H9 (cell line): Measurements from ENCODE around the gene INTS7. TPM values are rescaled to one million over a fixed set of nuclear protein-coding genes. Genes with fewer than 3 reads are reported as not detected.

Source experiments
- DNase-seq: peaks from one replicate; pipeline ENCODE4 v3.0.0-alpha.2; 2017
- H2AFZ ChIP-seq: one replicate; pipeline ENCODE4 v1.6.1; 2013; ENCODE audit warnings: mild to moderate bottlenecking, low read length, control low read depth, moderate library complexity
- H2AK5ac ChIP-seq: 2 replicates; pipeline ENCODE4 v1.6.1; 2013; ENCODE audit warnings: low read length, control low read depth, mixed read lengths; ENCODE audit not compliant: insufficient read length
- H2BK120ac ChIP-seq: one replicate; pipeline ENCODE4 v1.6.1; 2013; ENCODE audit warnings: low read depth, mild to moderate bottlenecking, low read length, control low read depth, inconsistent platforms; ENCODE audit not compliant: poor library complexity, severe bottlenecking
- H2BK12ac ChIP-seq: 2 replicates; pipeline ENCODE4 v1.6.1; 2013; ENCODE audit warnings: low read length, control low read depth, mixed read lengths, low read depth; ENCODE audit not compliant: insufficient read length
- H2BK15ac ChIP-seq: 2 replicates; pipeline ENCODE4 v1.6.1; 2013; ENCODE audit warnings: low read depth, low read length, control low read depth
- H2BK20ac ChIP-seq: one replicate; pipeline ENCODE4 v1.6.1; 2013; ENCODE audit warnings: low read depth, mild to moderate bottlenecking, low read length, control low read depth, inconsistent platforms; ENCODE audit not compliant: poor library complexity, severe bottlenecking
- H2BK5ac ChIP-seq: 2 replicates; pipeline ENCODE4 v1.6.1; 2013; ENCODE audit warnings: low read length, control low read depth, mixed read lengths; ENCODE audit not compliant: insufficient read length
- H3K14ac ChIP-seq: 2 replicates; pipeline ENCODE4 v1.6.1; 2013; ENCODE audit warnings: low read length, control low read depth; ENCODE audit not compliant: insufficient read depth
- H3K18ac ChIP-seq: 2 replicates; pipeline ENCODE4 v1.6.1; 2013; ENCODE audit warnings: low read depth, mild to moderate bottlenecking, mixed read lengths, low read length, control low read depth; ENCODE audit not compliant: insufficient read length
- H3K23ac ChIP-seq: 2 replicates; pipeline ENCODE4 v1.6.1; 2013; ENCODE audit warnings: low read length, control low read depth, mixed read lengths, low read depth; ENCODE audit not compliant: insufficient read length
- H3K23me2 ChIP-seq: 2 replicates; pipeline ENCODE4 v1.6.1; 2013; ENCODE audit warnings: low read depth, mild to moderate bottlenecking, mixed read lengths, low read length, control low read depth; ENCODE audit not compliant: insufficient read length, poor library complexity, severe bottlenecking
- H3K27ac ChIP-seq: 2 replicates; pipeline ENCODE4 v1.5.1; 2013; ENCODE audit warnings: low read length, control low read depth, mixed read lengths, low read depth; ENCODE audit not compliant: insufficient read length
- H3K27me3 ChIP-seq: 2 replicates; pipeline ENCODE4 v1.6.1; 2013; ENCODE audit warnings: low read length, control low read depth, inconsistent platforms; ENCODE audit not compliant: insufficient read depth
- H3K4ac ChIP-seq: 2 replicates; pipeline ENCODE4 v1.6.1; 2013; ENCODE audit warnings: low read depth, mild to moderate bottlenecking, control low read depth, inconsistent platforms, low read length, moderate library complexity
- H3K4me1 ChIP-seq: 2 replicates; pipeline ENCODE4 v1.6.1; 2013; ENCODE audit warnings: low read length, control low read depth, inconsistent platforms; ENCODE audit not compliant: insufficient read depth
- H3K4me2 ChIP-seq: 2 replicates; pipeline ENCODE4 v1.6.1; 2013; ENCODE audit warnings: low read length, control low read depth, mixed read lengths; ENCODE audit not compliant: insufficient read length, insufficient read depth
- H3K56ac ChIP-seq: 2 replicates; pipeline ENCODE4 v1.6.1; 2013; ENCODE audit warnings: low read depth, mild to moderate bottlenecking, mixed read lengths, low read length, control low read depth; ENCODE audit not compliant: insufficient read length
- H3K79me1 ChIP-seq: 2 replicates; pipeline ENCODE4 v1.6.1; 2013; ENCODE audit warnings: low read depth, mild to moderate bottlenecking, moderate library complexity, low read length, control low read depth, inconsistent platforms; ENCODE audit not compliant: insufficient read depth, poor library complexity, severe bottlenecking
- H3K79me2 ChIP-seq: 2 replicates; pipeline ENCODE4 v1.6.1; 2013; ENCODE audit warnings: low read length, control low read depth, inconsistent platforms; ENCODE audit not compliant: insufficient read depth
- H3K9ac ChIP-seq: 2 replicates; pipeline ENCODE4 v1.6.1; 2013; ENCODE audit warnings: low read length, control low read depth, mixed read lengths; ENCODE audit not compliant: insufficient read length; ENCODE audit errors: extremely low read depth
- H3K9me3 ChIP-seq: one replicate; pipeline ENCODE4 v1.6.1; 2013; ENCODE audit warnings: low read depth, low read length, inconsistent platforms; ENCODE audit not compliant: control insufficient read depth
- H3T11ph ChIP-seq: one replicate; pipeline ENCODE4 v1.6.1; 2013; ENCODE audit warnings: mild to moderate bottlenecking, low read length, control low read depth, inconsistent platforms
- H4K20me1 ChIP-seq: one replicate; pipeline ENCODE4 v1.6.1; 2013; ENCODE audit not compliant: control insufficient read depth, insufficient read length, insufficient read depth
- H4K5ac ChIP-seq: 2 replicates; pipeline ENCODE4 v1.6.1; 2013; ENCODE audit warnings: low read depth, mild to moderate bottlenecking, mixed read lengths, low read length, control low read depth; ENCODE audit not compliant: insufficient read length
- H4K8ac ChIP-seq: replicated peaks from 2 replicates; pipeline ENCODE4 v1.6.1; 2013; ENCODE audit warnings: low read length, control low read depth, mixed read lengths, low read depth; ENCODE audit not compliant: insufficient read length
- H4K91ac ChIP-seq: 2 replicates; pipeline ENCODE4 v1.6.1; 2013; ENCODE audit warnings: low read depth, mild to moderate bottlenecking, moderate library complexity, mixed read lengths, low read length, control low read depth; ENCODE audit not compliant: insufficient read length
- H3K27ac Mint-ChIP-seq, 3 experiments: 2 replicates in 2 of 3; 3 replicates in 1 of 3; pipeline ENCODE4 v1.8.0; 2020 to 2021; ENCODE audit warnings: mixed read lengths in 3 of 3, mild to moderate bottlenecking in 1 of 3, moderate library complexity in 1 of 3
- H3K27me3 Mint-ChIP-seq: 2 replicates; pipeline ENCODE4 v1.8.0; 2021; ENCODE audit warnings: low read depth, mild to moderate bottlenecking, moderate library complexity, mixed read lengths
- H3K36me3 Mint-ChIP-seq, 3 experiments: 2 replicates in 2 of 3; 3 replicates in 1 of 3; pipeline ENCODE4 v1.8.0; 2020 to 2021; ENCODE audit warnings: low read depth in 3 of 3, mixed read lengths in 3 of 3; ENCODE audit not compliant: insufficient read depth in 1 of 3
- H3K4me1 Mint-ChIP-seq, 2 experiments: 2 replicates each; pipeline ENCODE4 v1.8.0; 2020; ENCODE audit warnings: mixed read lengths in 2 of 2
- H3K4me3 Mint-ChIP-seq, 2 experiments: 2 replicates in 1 of 2; 3 replicates in 1 of 2; pipeline ENCODE4 v1.8.0; 2020 to 2021; ENCODE audit warnings: mild to moderate bottlenecking in 2 of 2, mixed read lengths in 2 of 2, moderate library complexity in 1 of 2
- H3K9me3 Mint-ChIP-seq, 2 experiments: 2 replicates in 1 of 2; 3 replicates in 1 of 2; pipeline ENCODE4 v1.8.0; 2020; ENCODE audit warnings: mild to moderate bottlenecking in 2 of 2, mixed read lengths in 2 of 2, moderate library complexity in 1 of 2
- WGBS: extraction: QIAGEN DNeasy Blood & Tissue Kit; methylation state at CpG from one replicate; pipeline ENCODE4 v1.1.7; 2013; ENCODE audit warnings: missing lambda C conversion rate, low lambda C conversion rate, mixed read lengths; ENCODE audit not compliant: insufficient read length; ENCODE audit errors: extremely low coverage; 5-methylcytosine and 5-hydroxymethylcytosine counted together
- total RNA-seq: library from RNA; stranded (reverse); gene quantifications from 2 replicates; pipeline ENCODE4 v1.2.1, GENCODE V29; 2021
- TF ChIP-seq, protein P1 (sequence below): fragments of 200-600 bp; sonication (generic); conservative IDR thresholded peaks from 3 replicates; pipeline ENCODE4 v1.8.0; 2021; ENCODE audit warnings: antibody characterized with exemption, mild to moderate bottlenecking

Gene INTS7
- total RNA-seq, 1 experiment from 2014 or later = 32.3 TPM

DNA sequence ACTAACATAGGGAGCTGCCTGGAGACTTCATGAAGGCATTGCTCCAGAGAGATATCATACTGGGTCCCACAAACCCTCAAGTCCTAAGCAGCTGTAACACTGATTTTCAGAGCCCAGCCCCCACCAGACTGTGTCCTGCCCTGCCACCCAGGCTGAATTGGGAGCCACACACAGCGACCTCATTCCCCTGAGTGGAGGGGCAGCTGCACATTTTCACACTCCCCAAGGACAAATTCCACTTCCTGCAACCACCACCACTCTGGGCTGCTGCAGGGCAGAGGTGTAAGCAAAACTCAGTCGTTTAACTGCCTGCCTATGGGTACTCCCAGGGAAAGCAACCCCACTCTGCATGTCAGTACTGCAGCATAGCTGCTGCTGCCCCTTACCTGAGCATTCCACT is 20.0 kb upstream of the INTS7 start:
- Histone ChIP-seq H3K56ac (no peak overlapping the region), H3K27me3 (no peaks in the 10 kb centered on the region), H3K27ac (no peak overlapping the region), H4K20me1 (no peaks in the 10 kb centered on the region), H3K4me1 (no peaks in the 10 kb centered on the region), H3K79me1 (no peaks in the 10 kb centered on the region), H2BK5ac (no peak overlapping the region), H3K9me3 (no peaks in the 10 kb centered on the region), H4K8ac (no peak overlapping the region), H2BK15ac (no peak overlapping the region), H4K5ac (no peak overlapping the region), H2BK120ac (no peak overlapping the region), H2AK5ac (no peak overlapping the region), H3K18ac (no peak overlapping the region), H4K91ac (no peak overlapping the region), H3K23ac (no peak overlapping the region), H3K23me2 (no peaks in the 10 kb centered on the region), H3K9ac (no peak overlapping the region), H2BK12ac (no peak overlapping the region), H3K4me2 (no peak overlapping the region), H3K14ac (no peak overlapping the region), H2AFZ (no peak overlapping the region), H3K79me2 (no peaks in the 10 kb centered on the region), H3K4ac (no peak overlapping the region), H3T11ph (no peak overlapping the region), H2BK20ac (no peak overlapping the region)
- no peaks in the 10 kb centered on the region for H3K27me3 Mint-ChIP-seq
- H3K9me3 Mint-ChIP-seq = peaks cover 0 to 10% of the 10 kb centered on the region in 2 experiments; a peak in 4 of 5 replicates
- WGBS = no CpG with 5 or more reads among the region's 2 CpGs
- H3K4me1 Mint-ChIP-seq = no peaks in the 10 kb centered on the region
- H3K27ac Mint-ChIP-seq = no peak overlapping the region; a peak in 1 of 7 replicates
- H3K4me3 Mint-ChIP-seq = no peak overlapping the region
- TF ChIP-seq, protein P1, sequence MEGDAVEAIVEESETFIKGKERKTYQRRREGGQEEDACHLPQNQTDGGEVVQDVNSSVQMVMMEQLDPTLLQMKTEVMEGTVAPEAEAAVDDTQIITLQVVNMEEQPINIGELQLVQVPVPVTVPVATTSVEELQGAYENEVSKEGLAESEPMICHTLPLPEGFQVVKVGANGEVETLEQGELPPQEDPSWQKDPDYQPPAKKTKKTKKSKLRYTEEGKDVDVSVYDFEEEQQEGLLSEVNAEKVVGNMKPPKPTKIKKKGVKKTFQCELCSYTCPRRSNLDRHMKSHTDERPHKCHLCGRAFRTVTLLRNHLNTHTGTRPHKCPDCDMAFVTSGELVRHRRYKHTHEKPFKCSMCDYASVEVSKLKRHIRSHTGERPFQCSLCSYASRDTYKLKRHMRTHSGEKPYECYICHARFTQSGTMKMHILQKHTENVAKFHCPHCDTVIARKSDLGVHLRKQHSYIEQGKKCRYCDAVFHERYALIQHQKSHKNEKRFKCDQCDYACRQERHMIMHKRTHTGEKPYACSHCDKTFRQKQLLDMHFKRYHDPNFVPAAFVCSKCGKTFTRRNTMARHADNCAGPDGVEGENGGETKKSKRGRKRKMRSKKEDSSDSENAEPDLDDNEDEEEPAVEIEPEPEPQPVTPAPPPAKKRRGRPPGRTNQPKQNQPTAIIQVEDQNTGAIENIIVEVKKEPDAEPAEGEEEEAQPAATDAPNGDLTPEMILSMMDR = no peak
- no peak for DNase-seq
- peaks cover 67 to 92% (median 85%) of the 10 kb centered on the region in 3 experiments for H3K36me3 Mint-ChIP-seq
